Amygdala (tissue), 56 donors: ENCODE measurements around the gene KCNMB1.
"Not testable (repeated sequence)": the region's sequence is repeated elsewhere in the genome, so short reads cannot be mapped to it uniquely, and the experiment has no call there.

Experiments used
- DNase-seq, 56 donors: peaks; one replicate each; lab custom pipeline; 2025; lab: John Stamatoyannopoulos, UW

Gene KCNMB1

GRCh38 chr5:170380361-170380951 is 8.7 kb downstream of the KCNMB1 start:
- DNase-seq, result no peak

DNA sequence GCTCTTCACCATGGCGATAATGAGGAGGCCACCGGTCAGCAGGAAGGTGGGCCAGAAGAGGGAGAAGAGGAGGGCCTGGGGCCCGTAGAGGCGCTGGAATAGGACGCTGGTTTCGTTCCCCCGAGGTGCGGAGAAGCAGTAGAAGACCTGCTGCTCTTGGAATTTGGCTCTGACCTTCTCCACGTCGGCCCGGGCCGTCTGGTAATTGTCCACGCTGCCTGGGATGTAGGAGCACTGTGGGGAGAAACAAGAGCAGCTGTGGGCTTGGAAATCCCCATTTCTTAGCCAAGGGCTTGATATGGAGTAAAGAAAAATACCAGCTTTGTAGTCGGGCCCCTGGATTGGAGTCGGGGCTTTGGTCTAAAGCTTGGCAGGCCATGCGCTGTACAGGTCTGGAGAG is 10.4 kb downstream of the KCNMB1 start:
- no peak for DNase-seq

- no peak for DNase-seq
Measured at GRCh38 chr5:170377027-170377426, 12.1 kb downstream of the KCNMB1 start.

GRCh38 chr5:170376526-170376925 is 12.6 kb downstream of the KCNMB1 start:
- not testable (repeated sequence) for DNase-seq

- no peak for DNase-seq
Measured at GRCh38 chr5:170375283-170375682, 13.9 kb downstream of the KCNMB1 start.

DNA sequence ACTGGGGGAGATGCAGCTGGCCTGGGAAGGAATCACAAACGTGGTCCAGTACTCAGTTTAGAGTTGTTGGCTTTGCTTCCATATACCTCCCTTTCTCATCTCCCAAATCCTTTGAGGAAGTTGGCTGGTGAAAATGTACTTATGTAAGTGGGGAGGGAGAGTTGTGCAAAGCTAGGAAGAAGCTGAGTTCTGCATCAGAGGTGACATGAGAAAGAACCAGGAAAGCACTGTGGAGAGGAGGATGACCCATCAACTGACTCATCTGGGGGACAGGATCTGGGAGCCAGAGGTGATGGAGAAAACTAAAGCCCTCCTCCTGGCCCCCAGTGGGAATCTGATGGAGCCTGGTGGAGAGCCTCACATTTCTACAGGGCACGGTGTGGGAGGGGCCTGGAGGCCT is 16.2 kb downstream of the KCNMB1 start:
- DNase-seq, result no peak

DNA sequence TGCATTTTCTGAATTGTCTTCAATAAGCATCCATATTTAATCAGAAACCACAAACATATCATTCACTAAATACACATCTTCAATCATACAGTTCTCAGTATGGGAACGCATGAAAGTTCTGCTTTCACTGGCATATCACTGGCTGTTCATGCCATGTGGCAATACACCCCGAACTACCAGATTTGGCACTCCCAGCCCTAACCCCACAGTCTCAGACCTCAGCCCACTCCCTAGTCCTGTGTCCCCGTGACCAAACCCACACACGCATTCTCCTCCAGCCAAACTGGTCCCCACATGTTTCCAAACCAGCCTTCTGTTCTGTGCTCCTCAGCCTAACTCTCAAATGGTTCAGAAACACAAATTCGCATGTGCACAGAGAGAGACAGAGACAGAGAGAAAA is 20.6 kb downstream of the KCNMB1 start:
- DNase-seq, result peak in 1 of 56 donors; percentile 21

DNA sequence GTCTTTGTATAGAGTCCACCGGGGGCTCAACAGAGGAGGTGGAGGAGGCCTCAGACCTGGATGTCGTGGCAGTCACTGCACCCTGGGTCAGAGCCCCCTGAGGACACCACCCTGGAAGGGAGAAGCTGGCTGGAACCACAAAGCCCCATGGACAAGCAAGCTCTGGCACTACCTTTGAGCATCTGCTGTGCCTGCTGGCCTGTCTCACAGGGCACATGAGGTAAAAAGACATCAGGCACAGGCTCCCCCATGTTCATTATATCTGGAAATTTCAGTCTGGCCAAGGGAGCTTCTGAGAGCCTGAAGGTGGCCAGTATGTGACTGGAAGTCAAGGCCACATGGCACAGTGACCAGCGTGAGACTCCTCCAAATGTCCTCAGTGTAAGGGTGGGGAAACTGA is 22.9 kb downstream of the KCNMB1 start:
- DNase-seq, result no peak

DNA sequence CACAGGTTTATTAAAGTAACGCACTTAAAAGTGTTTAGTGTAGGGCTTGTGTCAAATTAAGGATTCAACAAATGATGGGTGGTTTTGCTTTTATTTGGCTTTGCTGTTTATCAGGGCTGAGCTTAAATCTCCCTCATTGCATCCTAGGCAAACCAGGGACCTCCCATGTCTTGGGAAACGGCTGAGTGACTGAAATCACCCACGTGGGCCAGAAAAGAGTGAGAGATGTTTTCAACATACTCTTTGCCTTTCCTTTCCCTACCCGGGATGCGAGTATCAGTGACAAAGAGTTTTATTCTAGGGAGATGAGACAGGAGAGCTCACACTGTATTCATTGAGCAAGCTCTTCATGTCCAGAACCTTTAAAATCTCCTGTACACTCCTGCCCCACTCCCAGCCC is 23.3 kb downstream of the KCNMB1 start:
- no peak for DNase-seq

DNA sequence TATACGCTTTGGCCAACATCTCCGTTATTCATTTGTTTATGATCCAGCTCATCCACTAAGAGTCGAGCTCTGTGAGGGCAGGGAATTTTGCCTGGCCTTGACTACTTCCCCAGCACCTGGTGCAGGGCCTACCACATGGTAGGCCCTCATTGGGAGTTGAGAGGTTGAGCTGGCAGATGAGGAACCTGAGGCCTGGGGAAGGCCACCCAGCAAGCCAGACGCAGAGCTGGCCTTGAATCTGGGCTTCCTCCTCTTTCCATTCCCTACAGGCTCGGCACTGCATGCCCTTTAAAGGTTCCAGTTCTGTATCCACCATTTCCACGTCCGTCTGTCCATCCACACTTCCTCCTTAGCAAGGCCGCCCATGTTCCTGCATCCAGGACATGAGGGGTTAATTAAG is 24.2 kb downstream of the KCNMB1 start:
- no peak for DNase-seq

- no peak for DNase-seq
Measured at GRCh38 chr5:170363671-170364070, 25.5 kb downstream of the KCNMB1 start.

DNA sequence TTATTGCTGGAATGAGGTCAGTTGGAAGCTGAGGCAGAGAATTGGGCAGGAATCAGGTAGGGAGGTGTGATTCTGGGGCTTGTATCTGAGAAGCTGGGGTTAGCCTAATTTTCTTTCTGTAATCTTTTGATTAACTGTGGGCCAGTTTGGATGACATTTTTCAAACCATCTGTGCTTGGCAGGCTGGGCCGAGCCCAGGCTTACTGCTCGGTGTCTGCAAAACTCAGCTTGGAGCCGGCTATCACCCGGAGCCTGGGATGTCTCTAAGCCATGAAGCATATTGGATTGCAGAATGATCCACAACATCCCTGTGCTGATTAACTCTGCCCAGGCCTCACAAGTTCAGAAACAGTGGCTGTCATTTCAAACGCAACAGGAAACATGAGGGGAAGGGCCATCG is 26.5 kb downstream of the KCNMB1 start:
- no peak for DNase-seq

GRCh38 chr5:170362102-170362501 is 27.1 kb downstream of the KCNMB1 start:
- peak in 4 of 56 donors; percentile 10 to 19 (median 12) for DNase-seq

- DNase-seq, result no peak
Measured at GRCh38 chr5:170361616-170362015, 27.6 kb downstream of the KCNMB1 start.

DNA sequence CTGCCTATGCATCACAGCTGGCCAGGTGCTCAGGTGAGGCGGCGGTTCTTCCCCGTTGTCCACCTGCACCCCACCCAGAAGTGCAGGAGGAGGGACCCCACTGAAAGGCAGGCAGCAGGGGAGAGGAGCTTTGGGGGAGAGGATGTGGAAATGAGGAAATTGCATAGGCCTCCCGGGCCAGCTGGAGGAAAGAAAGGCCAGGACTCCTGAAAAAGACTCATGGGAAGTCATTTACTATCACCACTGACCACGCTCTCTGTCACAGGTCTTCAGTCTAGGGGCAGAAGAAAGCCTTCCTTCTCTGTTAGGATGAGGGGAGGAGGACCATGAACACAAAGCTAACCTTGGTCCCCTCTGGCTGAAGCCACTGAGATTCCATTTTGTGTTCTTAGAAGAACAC is 28.1 kb downstream of the KCNMB1 start:
- no peak for DNase-seq

DNA sequence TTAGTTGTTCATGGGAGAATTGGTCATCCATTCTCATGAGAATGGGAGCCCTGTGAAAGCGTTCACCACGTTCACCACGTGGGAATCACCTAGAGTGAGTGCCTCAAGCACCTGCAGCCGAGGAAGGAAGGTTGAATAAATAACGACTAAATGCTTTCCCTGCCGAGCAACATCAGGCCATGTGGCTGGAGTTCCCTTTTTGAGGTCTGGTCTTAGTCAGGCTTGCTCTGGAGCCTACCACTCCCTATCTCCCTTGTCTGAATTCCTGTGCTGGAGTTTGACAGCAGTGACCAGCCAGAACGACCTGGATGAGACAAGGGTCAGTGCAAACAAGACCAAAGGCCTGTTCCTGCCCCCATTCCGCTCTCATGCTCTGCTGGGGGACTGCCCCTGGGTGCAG is 28.5 kb downstream of the KCNMB1 start:
- peak in 1 of 56 donors; percentile 16 for DNase-seq

DNA sequence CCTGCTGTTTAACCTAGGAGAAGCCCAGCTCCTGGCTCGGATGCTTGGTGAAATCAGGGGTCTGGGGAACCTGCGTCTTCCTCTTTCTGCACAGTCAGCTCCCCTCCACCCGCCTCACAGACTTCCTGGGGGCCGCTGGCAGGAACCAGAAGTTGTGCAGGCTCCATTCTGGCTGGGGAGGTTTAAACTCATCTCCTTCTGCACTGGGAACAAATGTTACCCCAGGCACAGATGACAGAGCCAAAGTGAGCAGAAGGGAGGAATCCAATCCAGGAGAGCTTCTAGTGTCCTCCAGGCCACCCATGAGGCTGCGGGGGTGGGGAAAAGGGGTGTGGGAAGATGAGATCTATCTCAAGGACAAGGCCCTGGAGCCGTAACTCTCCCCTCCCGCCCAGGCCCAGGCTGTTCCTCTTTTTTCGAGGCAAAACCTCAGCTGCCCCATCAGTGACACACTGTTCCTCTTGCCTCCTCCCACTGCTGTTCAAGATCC is 31.2 kb downstream of the KCNMB1 start:
- DNase-seq, result peak in 14 of 56 donors; percentile 14 to 69 (median 32)

GRCh38 chr5:170355601-170356098 is 33.5 kb downstream of the KCNMB1 start:
- DNase-seq, result no peak

GRCh38 chr5:170353961-170354360 is 35.2 kb downstream of the KCNMB1 start:
- peak in 5 of 56 donors; percentile 9 to 41 (median 27) for DNase-seq

DNA sequence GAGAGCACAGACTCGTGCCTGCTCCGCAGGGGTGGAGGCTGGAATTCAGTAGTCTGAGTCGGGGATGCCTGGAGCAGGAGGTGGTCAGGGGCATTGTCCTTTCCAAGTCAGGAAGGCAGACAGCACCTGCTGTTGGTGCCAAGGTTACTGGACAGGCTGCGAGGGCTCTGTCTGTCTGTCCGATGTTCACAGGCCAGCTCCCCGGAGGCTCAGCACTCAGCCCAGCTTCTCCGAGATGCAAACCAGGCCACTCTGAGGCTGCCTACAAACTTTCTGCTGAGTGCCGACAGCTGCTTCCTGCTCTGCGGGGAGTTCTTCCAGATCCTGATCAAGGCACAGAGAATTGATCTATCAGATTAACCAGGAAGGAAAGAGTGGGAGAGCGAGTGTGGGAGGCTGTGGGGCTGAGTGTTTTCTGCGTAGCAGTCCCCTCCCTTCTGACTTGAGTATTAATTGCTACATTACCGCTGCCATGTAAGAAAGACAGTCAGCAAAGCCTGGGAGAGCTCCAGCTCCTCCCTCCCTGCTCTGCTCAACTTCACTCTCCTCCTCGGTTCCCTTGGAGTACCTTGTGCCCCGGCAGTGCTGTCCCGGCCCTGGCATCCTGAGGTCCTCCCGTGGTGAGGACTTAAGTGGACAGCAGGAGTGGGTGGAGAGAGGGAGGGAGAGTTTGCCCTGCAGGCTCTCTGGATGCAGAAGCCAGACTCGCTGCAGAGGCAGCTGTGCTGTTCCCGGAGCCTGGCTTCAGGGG is 36.0 kb downstream of the KCNMB1 start:
- DNase-seq, result peak in 2 of 56 donors; percentile 15 to 30

- DNase-seq, result peak in 2 of 56 donors; percentile 15
Measured at GRCh38 chr5:170348137-170348633, 41.0 kb downstream of the KCNMB1 start.
